ENCODE results near the gene ROR1.

ROR1 gene

GRCh38 chr1:64131155-64131554 is 357.3 kb downstream of the ROR1 start:
- H3K4me3 ChIP-seq (ENCODE audit: low read length): no peak overlapping the region
- no peak for DNase-seq (ENCODE audit: low read depth)
- TF ChIP-seq, protein P1, sequence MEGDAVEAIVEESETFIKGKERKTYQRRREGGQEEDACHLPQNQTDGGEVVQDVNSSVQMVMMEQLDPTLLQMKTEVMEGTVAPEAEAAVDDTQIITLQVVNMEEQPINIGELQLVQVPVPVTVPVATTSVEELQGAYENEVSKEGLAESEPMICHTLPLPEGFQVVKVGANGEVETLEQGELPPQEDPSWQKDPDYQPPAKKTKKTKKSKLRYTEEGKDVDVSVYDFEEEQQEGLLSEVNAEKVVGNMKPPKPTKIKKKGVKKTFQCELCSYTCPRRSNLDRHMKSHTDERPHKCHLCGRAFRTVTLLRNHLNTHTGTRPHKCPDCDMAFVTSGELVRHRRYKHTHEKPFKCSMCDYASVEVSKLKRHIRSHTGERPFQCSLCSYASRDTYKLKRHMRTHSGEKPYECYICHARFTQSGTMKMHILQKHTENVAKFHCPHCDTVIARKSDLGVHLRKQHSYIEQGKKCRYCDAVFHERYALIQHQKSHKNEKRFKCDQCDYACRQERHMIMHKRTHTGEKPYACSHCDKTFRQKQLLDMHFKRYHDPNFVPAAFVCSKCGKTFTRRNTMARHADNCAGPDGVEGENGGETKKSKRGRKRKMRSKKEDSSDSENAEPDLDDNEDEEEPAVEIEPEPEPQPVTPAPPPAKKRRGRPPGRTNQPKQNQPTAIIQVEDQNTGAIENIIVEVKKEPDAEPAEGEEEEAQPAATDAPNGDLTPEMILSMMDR (conservative IDR thresholded peaks at IDR 0.05; ENCODE audit: low read depth, low read length): no peak

DNA sequence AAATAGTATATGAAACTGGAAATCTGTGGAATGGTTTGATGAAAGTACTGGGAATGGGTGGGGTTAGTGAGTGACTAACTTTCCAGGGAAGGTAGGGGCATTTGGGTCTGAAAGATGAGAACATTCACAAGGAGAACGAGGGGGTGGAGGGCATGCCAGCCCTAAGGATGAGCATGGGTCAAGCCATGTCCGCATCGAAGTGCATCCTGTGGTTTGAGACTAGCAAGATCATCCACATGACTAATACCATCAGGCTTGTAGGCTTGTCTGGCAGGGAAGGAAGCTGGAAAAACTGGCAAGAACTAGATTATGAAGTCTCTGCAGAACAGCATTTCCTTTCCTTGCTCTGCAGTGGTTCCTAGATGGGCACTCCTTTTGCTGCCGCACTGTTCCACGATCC is 359.2 kb downstream of the ROR1 start:
- H3K4me3 ChIP-seq (ENCODE audit: low read length): no peak overlapping the region
- DNase-seq (ENCODE audit: low read depth): no peak
- TF ChIP-seq, protein P1 (conservative IDR thresholded peaks at IDR 0.05; ENCODE audit: low read depth, low read length): no peak

DNA sequence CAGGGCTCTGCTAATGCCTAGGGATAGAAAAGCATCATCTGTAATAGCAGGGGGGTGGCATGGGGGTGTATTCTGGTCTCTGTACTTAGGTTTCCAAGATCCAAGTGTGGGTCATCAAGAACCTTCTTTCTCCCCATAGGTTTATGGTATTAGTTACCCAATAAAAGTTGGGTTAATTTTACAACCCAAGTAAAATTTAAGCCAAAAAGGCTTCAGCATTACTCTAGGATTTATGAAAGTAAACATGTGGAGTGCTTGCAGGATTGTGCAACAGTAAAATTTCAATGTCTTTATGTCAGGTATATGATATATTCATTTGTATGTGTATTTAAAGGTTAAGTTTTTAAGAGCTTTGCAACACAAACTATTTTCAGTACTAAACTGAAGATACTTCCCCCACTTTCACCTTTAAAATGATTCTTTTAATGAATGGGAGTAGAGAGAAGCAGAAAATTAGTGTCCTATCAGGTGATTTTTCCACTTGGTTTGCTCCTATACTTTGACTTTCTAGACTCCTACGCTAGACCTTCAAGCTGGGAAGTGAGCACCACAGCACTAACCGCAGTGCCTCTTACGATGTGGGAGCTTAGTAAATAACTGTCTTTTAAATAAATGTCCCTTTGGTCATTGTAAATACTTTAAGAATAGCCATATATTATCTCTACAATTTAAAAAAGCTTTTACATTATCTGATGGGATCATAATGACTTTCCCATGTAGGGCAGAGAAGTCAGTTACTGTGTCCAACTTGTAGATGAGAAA is 361.8 kb downstream of the ROR1 start:
- no peak overlapping the region for H3K4me3 ChIP-seq (ENCODE audit: low read length)
- TF ChIP-seq, protein P1 (conservative IDR thresholded peaks at IDR 0.05; ENCODE audit: low read depth, low read length): no peak
- no peak for DNase-seq (ENCODE audit: low read depth)

GRCh38 chr1:64136296-64136695 is 362.5 kb downstream of the ROR1 start:
- TF ChIP-seq, protein P1 (conservative IDR thresholded peaks at IDR 0.05; ENCODE audit: low read depth, low read length): no peak
- no peak for DNase-seq (ENCODE audit: low read depth)
- H3K4me3 ChIP-seq (ENCODE audit: low read length): no peak overlapping the region

DNA sequence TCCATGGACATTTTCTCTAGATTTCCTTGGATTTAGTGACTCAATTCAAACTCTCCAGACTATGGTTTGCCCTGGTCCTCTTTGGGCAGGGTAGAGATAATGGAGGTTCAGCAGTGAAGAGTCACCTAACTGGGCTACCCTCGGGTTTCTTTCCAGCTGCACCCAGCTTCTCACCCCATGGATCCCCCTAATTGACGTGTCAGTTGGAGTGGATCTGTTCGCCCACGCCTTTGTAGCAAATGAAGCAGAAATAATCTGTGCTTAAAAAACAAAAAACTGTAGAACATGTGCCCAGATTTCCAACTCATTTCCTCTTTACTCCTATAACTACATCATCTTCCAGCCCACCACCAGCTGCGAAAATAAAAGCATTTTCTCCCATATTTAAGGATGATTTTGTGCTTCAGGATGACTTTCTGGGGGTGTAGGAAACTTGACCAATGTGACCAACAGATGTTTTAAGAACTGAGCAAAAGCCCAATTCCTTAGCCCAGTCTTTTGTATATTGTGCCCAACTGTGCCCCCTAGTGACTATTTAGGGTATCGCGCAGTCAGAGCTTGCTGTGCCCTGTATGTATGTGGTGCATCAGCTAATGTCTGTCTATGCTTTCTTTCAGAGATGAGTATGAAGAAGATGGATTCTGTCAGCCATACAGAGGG is 363.1 kb downstream of the ROR1 start:
- no peak for DNase-seq (ENCODE audit: low read depth)
- no peak overlapping the region for H3K4me3 ChIP-seq (ENCODE audit: low read length)
- TF ChIP-seq, protein P1 (conservative IDR thresholded peaks at IDR 0.05; ENCODE audit: low read depth, low read length): peak; percentile 90

- TF ChIP-seq, protein P1 (conservative IDR thresholded peaks at IDR 0.05; ENCODE audit: low read depth, low read length): no peak
- DNase-seq (ENCODE audit: low read depth): no peak
Observed at GRCh38 chr1:64137412-64137803, 363.6 kb downstream of the ROR1 start.

GRCh38 chr1:64139877-64140276 is 366.1 kb downstream of the ROR1 start:
- DNase-seq (ENCODE audit: low read depth): no peak
- TF ChIP-seq, protein P1 (conservative IDR thresholded peaks at IDR 0.05; ENCODE audit: low read depth, low read length): no peak
- no peak overlapping the region for H3K4me3 ChIP-seq (ENCODE audit: low read length)

More at GRCh38 chr1:64137412-64137803, 363.6 kb downstream of the ROR1 start:
- H3K4me3 ChIP-seq (ENCODE audit: low read length): no peak overlapping the region
